ENCODE measurements around the gene RBM33.

GRCh38 chr7:155747209-155747608, 102.7 kb downstream of the RBM33 start:
- no peak for TF ChIP-seq CTCF (IDR thresholded peaks at IDR 0.05; ENCODE audit: control extremely low read depth in 1 of 3, insufficient read depth in 1 of 3, low read depth in 1 of 3, low read length in 3 of 3)
- no peak for TF ChIP-seq CHD2 (IDR thresholded peaks at IDR 0.05; ENCODE audit: low read length)
- TF ChIP-seq EZH2 (IDR thresholded peaks at IDR 0.05; ENCODE audit: low read depth, low read length, severe bottlenecking) = no peak
- TF ChIP-seq EP300 (IDR thresholded peaks at IDR 0.05; ENCODE audit: borderline replicate concordance in 1 of 2, low read depth in 2 of 2, low read length in 2 of 2) = no peak
- TF ChIP-seq TAF1 (IDR thresholded peaks at IDR 0.05; ENCODE audit: low read depth, low read length) = no peak
- TF ChIP-seq TEAD4 (IDR thresholded peaks at IDR 0.05; ENCODE audit: low read depth, low read length) = no peak
- no peak for TF ChIP-seq JUND (IDR thresholded peaks at IDR 0.05; ENCODE audit: low read length)
- TF ChIP-seq POLR2AphosphoS5 (IDR thresholded peaks at IDR 0.05; ENCODE audit: low read depth, low read length) = no peak
- TF ChIP-seq RAD21 (IDR thresholded peaks at IDR 0.05 in 1 of 2, conservative IDR thresholded peaks at IDR 0.05 in 1 of 2; ENCODE audit: low read depth in 2 of 2, low read length in 2 of 2) = no peak
- TF ChIP-seq RXRA (IDR thresholded peaks at IDR 0.05; ENCODE audit: insufficient read depth, low read depth, low read length) = no peak
- no peak for TF ChIP-seq SUZ12 (IDR thresholded peaks at IDR 0.05; ENCODE audit: low read length)
- no peak for TF ChIP-seq YY1 (IDR thresholded peaks at IDR 0.05; ENCODE audit: low read depth, low read length)
